Mucosa of stomach (tissue), 1 donor: ENCODE measurements around the gene PIK3R5.

ENCODE experiments used
- H3K27me3 ChIP-seq: one replicate; pipeline ENCODE4 v1.7.0; 2013; ENCODE audit warnings: mild to moderate bottlenecking, low read length; ENCODE audit not compliant: control insufficient read depth, insufficient read depth
- H3K36me3 ChIP-seq: one replicate; pipeline ENCODE4 v1.7.0; 2013; ENCODE audit warnings: low read length; ENCODE audit not compliant: control insufficient read depth, insufficient read depth
- H3K4me1 ChIP-seq: one replicate; pipeline ENCODE4 v1.7.0; 2013; ENCODE audit warnings: mild to moderate bottlenecking, low read length; ENCODE audit not compliant: control insufficient read depth, insufficient read depth
- H3K4me3 ChIP-seq: one replicate; pipeline ENCODE4 v1.7.0; 2013; ENCODE audit warnings: low read length
- H3K9ac ChIP-seq: one replicate; pipeline ENCODE4 v1.7.0; 2013; ENCODE audit warnings: mild to moderate bottlenecking, low read length, moderate library complexity
- H3K9me3 ChIP-seq: one replicate; pipeline ENCODE4 v1.7.0; 2013; ENCODE audit warnings: mild to moderate bottlenecking, low read length, moderate library complexity; ENCODE audit not compliant: control insufficient read depth
- donor health status: Pancreatic carcinoma.

The PIK3R5 gene

GRCh38 chr17:8896641-8897635 lies 68.6 kb downstream of the PIK3R5 start:
- H3K9me3 ChIP-seq, result no peaks in the 10 kb centered on the region

GRCh38 chr17:8896087-8896486 lies 69.4 kb downstream of the PIK3R5 start:
- Histone ChIP-seq H3K4me1 (no peaks in the 10 kb centered on the region), H3K9me3 (no peaks in the 10 kb centered on the region), H3K36me3 (no peaks in the 10 kb centered on the region), H3K4me3 (no peak overlapping the region), H3K27me3 (no peaks in the 10 kb centered on the region), H3K9ac (no peak overlapping the region)

More at GRCh38 chr17:8896641-8897635, 68.6 kb downstream of the PIK3R5 start:
- no peak overlapping the region for H3K9ac ChIP-seq
- H3K4me3 ChIP-seq, result no peak overlapping the region
- H3K27me3 ChIP-seq, result no peaks in the 10 kb centered on the region
- H3K36me3 ChIP-seq, result no peaks in the 10 kb centered on the region
- H3K4me1 ChIP-seq, result no peaks in the 10 kb centered on the region

- H3K4me3 ChIP-seq, result no peak overlapping the region
- no peaks in the 10 kb centered on the region for H3K36me3 ChIP-seq
- no peaks in the 10 kb centered on the region for H3K27me3 ChIP-seq
- H3K9ac ChIP-seq, result no peak overlapping the region
- H3K9me3 ChIP-seq, result no peaks in the 10 kb centered on the region
- H3K4me1 ChIP-seq, result no peaks in the 10 kb centered on the region
Measured at GRCh38 chr17:8894673-8895578, 70.6 kb downstream of the PIK3R5 start.

GRCh38 chr17:8894202-8894671 lies 71.3 kb downstream of the PIK3R5 start:
- Histone ChIP-seq H3K9ac (no peak overlapping the region), H3K9me3 (no peaks in the 10 kb centered on the region), H3K4me3 (no peak overlapping the region), H3K27me3 (no peaks in the 10 kb centered on the region), H3K4me1 (no peaks in the 10 kb centered on the region), H3K36me3 (no peaks in the 10 kb centered on the region)

GRCh38 chr17:8893621-8894201 lies 71.8 kb downstream of the PIK3R5 start:
- no peaks in the 10 kb centered on the region for H3K4me1 ChIP-seq
- H3K36me3 ChIP-seq, result no peaks in the 10 kb centered on the region
- H3K27me3 ChIP-seq, result no peaks in the 10 kb centered on the region
- no peak overlapping the region for H3K9ac ChIP-seq
- no peak overlapping the region for H3K4me3 ChIP-seq
- H3K9me3 ChIP-seq, result no peaks in the 10 kb centered on the region

- Histone ChIP-seq H3K4me1 (no peaks in the 10 kb centered on the region), H3K27me3 (no peaks in the 10 kb centered on the region), H3K36me3 (no peaks in the 10 kb centered on the region), H3K9ac (no peak overlapping the region), H3K9me3 (no peaks in the 10 kb centered on the region), H3K4me3 (no peak overlapping the region)
Measured at GRCh38 chr17:8893059-8893458, 72.4 kb downstream of the PIK3R5 start.

GRCh38 chr17:8892338-8892690 lies 73.2 kb downstream of the PIK3R5 start:
- Histone ChIP-seq H3K4me1 (no peaks in the 10 kb centered on the region), H3K4me3 (no peak overlapping the region), H3K36me3 (no peaks in the 10 kb centered on the region), H3K27me3 (no peaks in the 10 kb centered on the region), H3K9ac (no peak overlapping the region), H3K9me3 (no peaks in the 10 kb centered on the region)

GRCh38 chr17:8890671-8891070 lies 74.8 kb downstream of the PIK3R5 start:
- H3K27me3 ChIP-seq, result no peaks in the 10 kb centered on the region
- no peak overlapping the region for H3K4me3 ChIP-seq
- H3K36me3 ChIP-seq, result no peaks in the 10 kb centered on the region
- no peaks in the 10 kb centered on the region for H3K9me3 ChIP-seq
- H3K4me1 ChIP-seq, result no peaks in the 10 kb centered on the region
- H3K9ac ChIP-seq, result no peak overlapping the region

GRCh38 chr17:8889458-8890210 lies 75.9 kb downstream of the PIK3R5 start:
- Histone ChIP-seq H3K4me3 (no peak overlapping the region), H3K4me1 (no peaks in the 10 kb centered on the region), H3K9ac (no peak overlapping the region), H3K27me3 (no peaks in the 10 kb centered on the region), H3K36me3 (no peaks in the 10 kb centered on the region), H3K9me3 (no peaks in the 10 kb centered on the region)

- Histone ChIP-seq H3K9me3 (no peaks in the 10 kb centered on the region), H3K4me3 (no peak overlapping the region), H3K9ac (no peak overlapping the region), H3K4me1 (no peaks in the 10 kb centered on the region), H3K27me3 (no peaks in the 10 kb centered on the region), H3K36me3 (no peaks in the 10 kb centered on the region)
Measured at GRCh38 chr17:8888704-8889302, 76.7 kb downstream of the PIK3R5 start.
